GM19452 (cell line): ENCODE results near the gene NUB1.

Experiments
- ATAC-seq: cut with Tn5 transposase; IDR thresholded peaks from one replicate; pipeline ENCODE4 v1.9.1; 2021; ENCODE audit not compliant: unreplicated experiment

The NUB1 gene

GRCh38 chr7:151313857-151314256, 27.8 kb upstream of the NUB1 start:
- ATAC-seq = no peak

- ATAC-seq = no peak
These were observed 27.2 kb upstream of the NUB1 start for GRCh38 chr7:151314401-151314800.

- no peak for ATAC-seq
These were observed 26.5 kb upstream of the NUB1 start for GRCh38 chr7:151315038-151315655.

- no peak for ATAC-seq
These were observed 24.7 kb upstream of the NUB1 start for GRCh38 chr7:151316896-151317295.

GRCh38 chr7:151317936-151318335, 23.7 kb upstream of the NUB1 start:
- ATAC-seq = no peak

- ATAC-seq = no peak
These were observed 22.4 kb upstream of the NUB1 start for GRCh38 chr7:151319189-151319588.

GRCh38 chr7:151320263-151320845, 21.3 kb upstream of the NUB1 start:
- no peak for ATAC-seq

GRCh38 chr7:151321341-151321740, 20.3 kb upstream of the NUB1 start:
- ATAC-seq = no peak

GRCh38 chr7:151322906-151323305, 18.7 kb upstream of the NUB1 start:
- ATAC-seq = no peak

- ATAC-seq = no peak
These were observed 14.6 kb upstream of the NUB1 start for GRCh38 chr7:151327022-151327421.

GRCh38 chr7:151327659-151328058, 14.0 kb upstream of the NUB1 start:
- no peak for ATAC-seq

GRCh38 chr7:151330181-151330580, 11.4 kb upstream of the NUB1 start:
- ATAC-seq = no peak

- no peak for ATAC-seq
These were observed 11.0 kb upstream of the NUB1 start for GRCh38 chr7:151330661-151331060.

GRCh38 chr7:151334628-151335027, 7.0 kb upstream of the NUB1 start:
- ATAC-seq = no peak

- ATAC-seq = no peak
These were observed 5.4 kb upstream of the NUB1 start for GRCh38 chr7:151336027-151336708.

- ATAC-seq = no peak
These were observed 4.3 kb upstream of the NUB1 start for GRCh38 chr7:151337346-151337745.

- ATAC-seq = no peak
These were observed 2.8 kb upstream of the NUB1 start for GRCh38 chr7:151338809-151339208.

GRCh38 chr7:151339651-151340382, 1.8 kb upstream of the NUB1 start:
- ATAC-seq = no peak

GRCh38 chr7:151340794-151341356, 737 bp upstream of the NUB1 start:
- no peak for ATAC-seq

GRCh38 chr7:151342102-151342646, 562 bp downstream of the NUB1 start:
- ATAC-seq = peak; percentile 47

- ATAC-seq = no peak
These were observed 1.2 kb downstream of the NUB1 start for GRCh38 chr7:151342811-151343210.
